GM18508 (cell line): Measurements from ENCODE around the gene RPS8.
"Not testable (repeated sequence)": the region's sequence is repeated elsewhere in the genome, so short reads cannot be mapped to it uniquely, and the experiment has no call there.

Experiments
- ATAC-seq: cut with Tn5 transposase; IDR thresholded peaks from one replicate; pipeline ENCODE4 v1.9.1; 2021; ENCODE audit warnings: moderate number of reproducible peaks; ENCODE audit not compliant: insufficient read depth, unreplicated experiment

Gene RPS8

GRCh38 chr1:44775078-44775929 lies at the start of gene RPS8:
Gene RPS8 (plus strand): TSS chr1:44775540. CDS start chr1:44775597, 57 bp downstream.
- ATAC-seq, result peak; percentile 62

DNA sequence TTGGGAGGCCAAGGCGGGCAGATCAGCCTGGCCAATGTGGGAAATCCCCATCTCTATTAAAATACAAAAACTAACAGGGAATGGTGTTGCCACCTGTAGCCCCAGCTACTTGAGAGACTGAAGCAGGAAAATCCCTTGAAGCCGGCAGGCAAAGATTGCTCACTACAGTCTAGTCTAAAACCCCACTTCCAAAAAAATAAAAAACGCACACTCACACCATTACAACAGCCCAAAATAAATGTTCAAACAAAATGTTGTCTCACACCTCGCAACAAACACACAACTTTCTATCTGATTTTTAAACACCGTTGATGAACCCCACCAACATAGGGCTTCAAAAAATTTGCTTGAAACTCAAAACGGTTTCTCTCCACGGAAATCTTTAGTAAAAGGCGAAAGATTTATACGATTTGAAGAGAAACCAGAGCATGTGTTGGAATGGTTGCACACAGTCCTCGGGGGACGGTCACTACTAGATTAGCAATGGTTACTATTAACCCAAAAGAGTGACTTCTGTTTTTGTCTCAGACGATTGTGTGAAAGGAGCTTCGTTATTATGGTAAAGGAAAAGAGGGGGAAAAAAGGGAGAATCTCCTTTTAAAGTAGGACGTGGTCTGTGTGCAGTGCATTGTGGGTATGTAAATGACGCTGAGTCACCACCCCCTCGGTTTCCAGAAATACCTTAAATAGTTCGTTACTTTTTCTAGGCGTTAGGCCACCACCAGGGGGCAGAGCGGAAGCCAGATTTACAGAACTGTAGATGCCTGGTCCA lies 44.4 kb upstream of the RPS8 start, which contains the start of gene RNU5D-1:
Gene RNU5D-1 (minus strand): TSS at position 430 of the 772 bp plus-strand sequence.
- peak; percentile 60 for ATAC-seq

- ATAC-seq, result no peak
These were observed 42.0 kb upstream of the RPS8 start for GRCh38 chr1:44733365-44733764.

GRCh38 chr1:44733784-44734183 lies 41.6 kb upstream of the RPS8 start:
- no peak for ATAC-seq

DNA sequence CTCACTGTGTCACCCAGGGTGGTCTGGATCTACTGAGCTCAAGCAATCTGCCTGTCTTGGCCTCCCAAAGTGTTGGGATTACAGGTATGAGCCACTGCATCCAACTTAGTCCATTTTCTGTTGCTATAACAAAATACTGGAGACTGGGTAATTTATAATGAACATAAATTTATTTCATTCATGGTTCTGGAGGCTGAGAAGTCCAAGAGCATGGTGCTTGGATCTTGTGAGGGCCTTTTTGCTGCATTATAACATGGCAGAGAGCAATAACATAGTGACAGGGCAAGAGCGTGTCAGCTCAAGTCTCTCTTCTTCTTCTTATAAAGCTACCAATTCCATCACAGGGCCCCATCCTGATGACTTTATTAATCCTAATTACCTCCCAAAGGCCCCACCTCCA lies 39.3 kb upstream of the RPS8 start:
- no peak for ATAC-seq

DNA sequence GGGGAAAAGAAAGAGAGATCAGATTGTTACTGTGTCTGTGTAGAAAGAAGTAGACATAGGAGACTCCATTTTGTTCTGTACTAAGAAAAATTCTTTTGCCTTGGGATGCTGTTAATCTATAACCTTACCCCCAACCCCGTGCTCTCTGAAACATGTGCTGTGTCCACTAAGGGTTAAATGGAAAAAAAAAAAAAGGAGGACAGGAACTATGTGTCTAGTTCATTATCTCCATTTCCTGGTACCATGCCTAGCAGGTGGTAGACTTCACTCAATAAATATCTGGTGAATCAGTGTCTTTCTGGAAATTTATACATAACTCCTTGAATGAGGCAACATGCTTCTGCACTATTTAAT lies 36.4 kb upstream of the RPS8 start:
- ATAC-seq, result not testable (repeated sequence)

- ATAC-seq, result peak; percentile 69
These were observed 35.8 kb upstream of the RPS8 start, which contains the start of gene KIF2C for GRCh38 chr1:44739307-44740178. Gene KIF2C (plus strand): TSS chr1:44739837. CDS start chr1:44739933, 96 bp downstream.

DNA sequence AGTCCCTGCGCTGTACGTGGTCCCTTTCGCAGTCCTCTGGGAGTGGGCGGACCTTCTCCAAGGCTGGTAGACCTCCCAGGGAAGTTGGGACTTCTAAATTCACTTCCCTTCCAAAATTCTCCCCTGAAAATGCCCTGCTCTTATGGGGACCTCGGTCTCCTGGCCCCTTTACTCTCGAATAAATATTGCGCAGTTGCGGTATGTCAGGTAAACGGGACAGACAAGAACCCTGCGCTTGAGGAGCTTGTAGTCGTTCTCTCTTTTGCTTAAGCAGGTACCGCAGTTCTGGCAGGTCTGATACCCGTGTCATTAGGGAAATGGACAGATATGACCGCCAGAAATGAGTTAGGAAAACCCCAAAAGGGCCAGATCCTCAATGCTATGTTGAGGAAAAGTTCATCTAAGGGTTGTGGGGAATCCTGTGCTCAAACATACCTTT lies 35.1 kb upstream of the RPS8 start:
- no peak for ATAC-seq

- ATAC-seq, result no peak
These were observed 32.1 kb upstream of the RPS8 start for GRCh38 chr1:44743211-44743610.

DNA sequence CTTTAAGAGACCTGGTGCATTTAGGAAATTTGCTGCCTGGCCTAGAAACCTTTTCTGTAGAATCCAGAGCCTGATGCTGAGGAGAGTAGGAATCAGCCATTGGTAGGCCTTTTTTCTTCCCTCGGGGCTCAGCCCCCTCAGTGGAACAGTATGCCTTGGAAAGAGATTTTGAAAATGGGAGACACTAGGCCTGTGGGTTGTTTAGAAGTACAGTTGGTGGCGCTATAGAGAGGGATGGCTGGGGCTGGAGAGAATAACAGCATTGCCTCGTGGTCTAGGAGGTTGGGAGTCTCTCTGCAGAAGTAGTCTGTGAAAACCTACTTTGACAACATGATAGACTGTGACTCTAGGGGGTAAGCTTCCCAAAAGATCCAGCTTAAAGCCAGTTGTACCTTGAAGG lies 27.5 kb upstream of the RPS8 start:
- ATAC-seq, result no peak

DNA sequence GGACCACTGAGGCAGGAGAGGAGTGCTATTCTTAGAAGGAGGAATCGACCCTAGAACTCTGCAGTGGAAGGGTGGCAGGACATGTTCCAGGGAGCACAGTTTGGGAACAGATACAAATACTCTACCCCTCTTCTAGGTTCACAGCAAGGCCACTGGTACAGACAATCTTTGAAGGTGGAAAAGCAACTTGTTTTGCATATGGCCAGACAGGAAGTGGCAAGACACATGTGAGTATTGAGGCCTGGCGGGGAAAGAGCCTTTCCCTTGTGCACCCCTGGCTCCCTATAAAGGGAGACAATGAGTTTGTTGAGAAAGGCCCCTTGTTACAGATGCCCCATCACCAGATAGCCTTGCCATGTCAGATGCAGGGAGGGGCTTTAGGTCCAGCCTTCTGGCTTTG lies 17.9 kb upstream of the RPS8 start:
- no peak for ATAC-seq

- no peak for ATAC-seq
These were observed 16.3 kb upstream of the RPS8 start for GRCh38 chr1:44759077-44759476.

DNA sequence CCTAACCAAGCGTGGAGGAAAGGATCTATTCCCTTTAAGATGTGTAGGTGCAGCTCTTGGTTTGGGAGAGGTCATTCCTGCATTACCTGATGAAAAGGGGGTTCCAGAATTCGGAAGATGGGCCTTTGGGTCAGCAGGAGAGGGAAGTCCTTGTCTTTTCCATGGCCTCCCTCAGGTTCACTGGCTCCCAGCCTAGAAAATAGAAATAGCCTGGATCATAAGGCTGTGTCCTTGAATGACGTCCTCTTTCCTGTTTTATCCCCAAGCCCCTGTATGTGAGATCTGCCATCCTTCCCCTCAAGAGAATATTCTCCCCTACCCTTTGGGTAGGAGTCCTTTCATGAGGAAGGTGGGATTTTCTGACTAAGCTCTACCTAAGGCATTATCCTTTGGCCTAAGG lies 14.5 kb upstream of the RPS8 start:
- ATAC-seq, result no peak

GRCh38 chr1:44766421-44766820 lies 8.9 kb upstream of the RPS8 start:
- not testable (repeated sequence) for ATAC-seq

DNA sequence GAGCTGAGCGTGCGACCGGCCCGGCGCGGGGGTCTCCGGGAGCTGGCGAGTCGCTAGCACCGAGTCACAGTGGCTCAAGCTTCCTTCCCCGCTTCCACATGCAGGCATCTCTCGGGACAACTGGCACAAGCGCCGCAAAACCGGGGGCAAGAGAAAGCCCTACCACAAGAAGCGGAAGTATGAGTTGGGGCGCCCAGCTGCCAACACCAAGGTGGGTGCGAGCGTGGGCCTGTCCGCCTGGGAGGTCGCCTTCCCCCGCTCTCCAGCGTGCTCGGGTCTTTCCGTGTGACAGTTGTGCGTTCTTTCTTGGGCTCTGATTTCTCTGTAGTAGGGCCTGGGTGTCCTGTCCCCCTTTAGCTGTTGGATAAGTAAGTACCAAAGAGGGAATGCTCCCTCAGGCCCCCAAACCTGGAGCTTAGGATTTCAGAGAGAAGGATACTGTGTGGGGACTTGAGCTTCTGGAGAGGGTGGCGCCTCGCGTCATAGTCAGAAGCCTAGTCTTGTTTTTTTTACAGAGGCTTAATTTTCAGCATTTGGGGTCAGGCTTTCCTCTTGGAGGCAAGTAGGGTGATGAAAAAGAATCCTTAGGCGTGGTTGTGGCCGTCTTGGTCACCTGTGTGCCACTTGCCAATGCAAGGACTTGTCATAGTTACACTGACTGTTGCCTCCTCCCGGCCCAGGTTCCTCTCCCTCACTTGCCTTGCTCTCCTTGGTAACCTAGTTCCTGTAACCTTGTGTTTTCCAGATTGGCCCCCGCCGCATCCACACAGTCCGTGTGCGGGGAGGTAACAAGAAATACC lies 790 bp downstream of the RPS8 start:
- no peak for ATAC-seq

DNA sequence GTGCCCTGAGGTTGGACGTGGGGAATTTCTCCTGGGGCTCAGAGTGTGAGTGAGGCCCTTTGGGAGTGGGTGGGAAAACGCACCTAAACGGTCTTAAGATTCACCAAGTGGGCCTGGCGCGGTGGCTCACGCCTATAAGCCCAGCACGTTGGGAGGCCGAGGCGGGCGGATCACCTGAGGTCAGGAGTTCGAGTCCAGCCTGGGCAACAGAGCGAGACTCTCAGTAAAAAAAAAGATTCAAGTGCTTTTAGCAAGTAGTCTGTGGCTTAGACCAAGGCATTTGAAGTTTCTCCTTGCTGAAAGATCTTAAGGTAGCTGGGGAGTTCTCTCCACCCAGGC lies 1.4 kb downstream of the RPS8 start:
- ATAC-seq, result no peak

DNA sequence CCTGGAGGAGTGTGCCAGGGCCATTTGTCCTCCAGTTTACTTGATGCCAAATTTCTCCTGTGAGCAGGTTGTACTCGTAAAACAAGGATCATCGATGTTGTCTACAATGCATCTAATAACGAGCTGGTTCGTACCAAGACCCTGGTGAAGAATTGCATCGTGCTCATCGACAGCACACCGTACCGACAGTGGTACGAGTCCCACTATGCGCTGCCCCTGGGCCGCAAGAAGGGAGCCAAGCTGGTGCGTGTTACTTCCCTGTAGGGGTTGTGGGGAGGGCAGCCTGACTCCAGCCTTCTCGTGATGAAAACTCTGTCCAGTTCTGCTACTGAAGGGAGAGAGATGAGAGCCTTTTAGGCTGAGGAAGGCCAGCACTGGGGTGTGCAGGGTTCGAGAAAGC lies 2.2 kb downstream of the RPS8 start:
- ATAC-seq, result no peak

DNA sequence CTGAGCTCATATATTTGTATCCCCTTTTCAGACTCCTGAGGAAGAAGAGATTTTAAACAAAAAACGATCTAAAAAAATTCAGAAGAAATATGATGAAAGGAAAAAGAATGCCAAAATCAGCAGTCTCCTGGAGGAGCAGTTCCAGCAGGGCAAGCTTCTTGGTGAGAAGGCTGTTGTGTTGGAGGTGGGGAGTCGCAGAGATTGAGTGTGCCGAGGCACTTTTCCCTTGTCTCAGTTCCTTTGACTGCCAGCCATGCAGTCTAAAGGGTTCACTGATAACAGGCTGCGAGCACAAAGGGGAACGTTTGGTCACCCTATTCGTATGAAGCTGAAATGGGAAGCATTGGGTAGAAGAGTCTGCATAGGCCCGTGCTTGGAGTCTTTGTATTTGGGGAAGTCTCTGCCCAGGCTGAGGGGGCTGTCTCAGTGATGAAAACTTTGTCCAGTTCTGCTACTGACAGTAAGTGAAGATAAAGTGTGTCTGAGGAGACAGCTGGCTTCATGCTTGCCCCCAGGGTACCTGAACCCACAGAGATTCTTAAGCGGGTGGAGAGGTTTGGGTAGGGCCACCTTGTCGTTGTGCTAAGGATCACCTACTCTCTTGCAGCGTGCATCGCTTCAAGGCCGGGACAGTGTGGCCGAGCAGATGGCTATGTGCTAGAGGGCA lies 2.8 kb downstream of the RPS8 start:
- no peak for ATAC-seq
